HEK293T (cell line): ENCODE data around the gene RPS27.

ENCODE experiments used
- ARNT ChIP-seq: fragments of 450-650 bp; IDR thresholded peaks from 2 replicates; pipeline ENCODE4 v1.6.1; 2017; ENCODE audit warnings: mild to moderate bottlenecking
- BHLHE40 ChIP-seq: fragments of 450-650 bp; IDR thresholded peaks from 2 replicates; pipeline ENCODE4 v1.6.1; 2016; ENCODE audit warnings: mild to moderate bottlenecking, moderate library complexity, borderline replicate concordance
- FOXA1 ChIP-seq: fragments of 450-650 bp; IDR thresholded peaks from 2 replicates; pipeline ENCODE4 v1.6.1; 2016; ENCODE audit warnings: mild to moderate bottlenecking
- HDGF ChIP-seq: fragments of 450-650 bp; IDR thresholded peaks from 2 replicates; pipeline ENCODE4 v1.6.1; 2017; ENCODE audit warnings: antibody characterized with exemption, borderline replicate concordance
- LEF1 ChIP-seq: fragments of 450-650 bp; IDR thresholded peaks from 2 replicates; pipeline ENCODE4 v1.6.1; 2017; ENCODE audit warnings: mild to moderate bottlenecking, borderline replicate concordance
- NFRKB ChIP-seq: fragments of 450-650 bp; IDR thresholded peaks from 2 replicates; pipeline ENCODE4 v1.6.1; 2016; ENCODE audit warnings: mild to moderate bottlenecking, moderate library complexity
- SP1 ChIP-seq: fragments of 450-650 bp; IDR thresholded peaks from 2 replicates; pipeline ENCODE4 v1.6.1; 2017
- TARDBP ChIP-seq: fragments of 450-650 bp; IDR thresholded peaks from 2 replicates; pipeline ENCODE4 v1.6.1; 2016
- ZNF384 ChIP-seq: fragments of 450-650 bp; IDR thresholded peaks from 2 replicates; pipeline ENCODE4 v1.6.1; 2016

DNA sequence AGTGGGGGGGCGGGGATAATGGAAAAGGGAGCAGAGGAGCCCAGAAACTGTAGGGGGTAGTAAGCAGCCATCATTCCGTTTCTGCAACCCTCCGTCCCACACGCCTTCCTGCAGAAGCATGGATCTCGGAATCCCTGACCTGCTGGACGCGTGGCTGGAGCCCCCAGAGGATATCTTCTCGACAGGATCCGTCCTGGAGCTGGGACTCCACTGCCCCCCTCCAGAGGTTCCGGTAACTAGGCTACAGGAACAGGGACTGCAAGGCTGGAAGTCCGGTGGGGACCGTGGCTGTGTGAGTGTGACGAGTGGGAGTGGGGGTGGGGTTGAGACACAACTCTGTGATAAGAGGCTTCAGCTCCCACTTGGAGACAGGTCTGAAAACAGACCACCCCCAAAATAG, 22.2 kb upstream of the RPS27 start:
- TF ChIP-seq ZNF384: no peak
- no peak for TF ChIP-seq TARDBP
- no peak for TF ChIP-seq LEF1
- TF ChIP-seq NFRKB: no peak
- TF ChIP-seq FOXA1: no peak
- no peak for TF ChIP-seq SP1
- no peak for TF ChIP-seq BHLHE40
- TF ChIP-seq ARNT: no peak
- TF ChIP-seq HDGF: no peak
